HepG2 (cell line): ENCODE data around the gene SMIM44. TPM values are rescaled to one million over a fixed set of nuclear protein-coding genes. Genes with fewer than 3 reads are reported as not detected.

Experiments
- ATAC-seq: fragments of 200-7000 bp; cut with Tn5 transposase; 3 replicates; pipeline ENCODE4 v1.9.1; 2020; ENCODE audit warnings: mild to moderate bottlenecking, moderate library complexity
- BruUV-seq: library from RNA; stranded (reverse); fragments of 400-500 nt; replicated peaks from 2 replicates; lab custom pipeline; 2021; lab: Mats Ljungman, UMichigan
- CTCF ChIA-PET: fragments of 300-600 bp; formaldehyde crosslinking; extraction: SDS; loops from one replicate; lab custom pipeline; 2021; ENCODE audit warnings: low total read pairs, inconsistent platforms, low intra/inter-chr PET ratio; lab: Yijun Ruan, JAX
- POLR2A ChIA-PET: fragments of 350-600 bp; sonication (Branson Sonifier 250); formaldehyde crosslinking; loops from one replicate; lab custom pipeline; 2020; ENCODE audit warnings: antibody characterized with exemption, inconsistent platforms; lab: Yijun Ruan, JAX
- DNase-seq: peaks from one replicate; pipeline ENCODE4 v3.0.0-alpha.2; 2015; ENCODE audit warnings: low spot score
- FAIRE-seq: peaks from 3 replicates; lab custom pipeline; 2011; peaks lifted over from hg19 to GRCh38; lab: Jason Lieb, UNC
- H2AFZ ChIP-seq: one replicate; pipeline ENCODE4 v1.6.1; 2011; ENCODE audit warnings: low read length, inconsistent platforms
- H3K27ac ChIP-seq: fragments of 300-600 bp; 3 replicates; pipeline ENCODE4 v1.8.0; 2011; ENCODE audit warnings: mixed run types, mild to moderate bottlenecking, mixed read lengths, low read length, inconsistent platforms; ENCODE audit not compliant: insufficient read depth; ENCODE audit errors: extremely low read length
- H3K27me3 ChIP-seq, 2 experiments: fragments of 200-600 bp in 1 of 2; 2 replicates in 1 of 2; 3 replicates in 1 of 2; pipeline versions ENCODE4 v1.6.0 to v1.8.0; 2011; ENCODE audit warnings: low read length in 2 of 2, mild to moderate bottlenecking in 2 of 2, moderate library complexity in 2 of 2, inconsistent platforms in 1 of 2; ENCODE audit not compliant: insufficient read depth in 2 of 2, control insufficient read depth in 1 of 2
- H3K36me3 ChIP-seq, 2 experiments: fragments of 200-600 bp in 1 of 2; replicated peaks in 1 of 2; 2 replicates in 1 of 2; 3 replicates in 1 of 2; pipeline versions ENCODE4 v1.5.1 to v1.8.0; 2011; ENCODE audit warnings: low read length in 2 of 2, inconsistent platforms in 1 of 2; ENCODE audit not compliant: insufficient read depth in 2 of 2, control insufficient read depth in 1 of 2
- H3K4me1 ChIP-seq: 2 replicates; pipeline ENCODE4 v1.5.1; 2012; ENCODE audit warnings: low read length, inconsistent platforms; ENCODE audit not compliant: insufficient read depth
- H3K4me2 ChIP-seq: 2 replicates; pipeline ENCODE4 v1.6.0; 2011; ENCODE audit warnings: low read depth, low read length, inconsistent platforms
- H3K4me3 ChIP-seq, 3 experiments: fragments of 200-600 bp in 1 of 3; sonication (generic), shearing (Covaris generic) in 1 of 3; replicated peaks in 1 of 3; 2 replicates each; pipeline ENCODE4 v1.5.1; 2011 to 2016; ENCODE audit warnings: low read length in 3 of 3, inconsistent platforms in 2 of 3, low read depth in 2 of 3, mild to moderate bottlenecking in 2 of 3, control low read depth in 1 of 3, mixed read lengths in 1 of 3; ENCODE audit not compliant: insufficient read depth in 1 of 3
- H3K79me2 ChIP-seq: one replicate; pipeline ENCODE4 v1.6.1; 2011; ENCODE audit warnings: low read length, inconsistent platforms; ENCODE audit not compliant: insufficient read depth
- H3K9ac ChIP-seq: 2 replicates; pipeline ENCODE4 v1.6.0; 2011; ENCODE audit warnings: mild to moderate bottlenecking, low read depth, low read length, inconsistent platforms; ENCODE audit not compliant: insufficient read depth
- H3K9me3 ChIP-seq: 2 replicates; pipeline ENCODE4 v1.5.1; 2012; ENCODE audit warnings: mild to moderate bottlenecking, low read length
- H4K20me1 ChIP-seq: 2 replicates; pipeline ENCODE4 v1.6.0; 2011; ENCODE audit warnings: inconsistent platforms, mild to moderate bottlenecking, low read length, moderate library complexity; ENCODE audit not compliant: insufficient read depth
- FLYWCH1 ChIP-seq: sonication (generic); formaldehyde crosslinking; IDR thresholded peaks from 2 replicates; pipeline ENCODE4 v1.8.1; 2023; ENCODE audit warnings: mild to moderate bottlenecking, missing genetic modification reagents
- FOXA3 ChIP-seq: IDR thresholded peaks from 2 replicates; pipeline ENCODE4 v1.6.1; 2016; ENCODE audit warnings: missing genetic modification reagents, missing compliant biosample characterization
- IRF2 ChIP-seq: IDR thresholded peaks from 2 replicates; pipeline ENCODE4 v1.6.1; 2018; ENCODE audit warnings: missing genetic modification reagents, missing compliant biosample characterization
- KIAA2018 ChIP-seq: sonication (generic); formaldehyde crosslinking; IDR thresholded peaks from 2 replicates; pipeline ENCODE4 v1.5.0; 2020; ENCODE audit warnings: mild to moderate bottlenecking, missing genetic modification reagents, borderline replicate concordance
- MBNL3 ChIP-seq: fragments of 250-450 bp; sonication (Bioruptor Pico); conservative IDR thresholded peaks from 2 replicates; pipeline ENCODE4 v1.8.0; 2022; ENCODE audit warnings: mild to moderate bottlenecking, inconsistent platforms
- ZC3H4 ChIP-seq: sonication (generic); formaldehyde crosslinking; IDR thresholded peaks from 2 replicates; pipeline ENCODE4 v1.4.0; 2020; ENCODE audit warnings: missing genetic modification reagents, borderline replicate concordance
- ZKSCAN8 ChIP-seq: IDR thresholded peaks from 2 replicates; pipeline ENCODE4 v1.6.1; 2016; ENCODE audit warnings: borderline replicate concordance, missing genetic modification reagents, missing compliant biosample characterization
- ZNF17 ChIP-seq: sonication (generic); formaldehyde crosslinking; IDR thresholded peaks from 2 replicates; pipeline ENCODE4 v1.5.0; 2020; ENCODE audit warnings: mild to moderate bottlenecking, missing genetic modification reagents
- ZNF768 ChIP-seq: sonication (generic); formaldehyde crosslinking; IDR thresholded peaks from 2 replicates; pipeline ENCODE4 v1.4.0; 2020; ENCODE audit warnings: missing genetic modification reagents
- ZNF776 ChIP-seq: sonication (generic); formaldehyde crosslinking; IDR thresholded peaks from 2 replicates; pipeline ENCODE4 v1.4.0; 2020; ENCODE audit warnings: mild to moderate bottlenecking, missing genetic modification reagents
- WGBS: methylation state at CpG from one replicate; pipeline ENCODE4 v1.1.6; 2017; ENCODE audit warnings: low lambda C conversion rate; 5-methylcytosine and 5-hydroxymethylcytosine counted together
- in situ Hi-C: cut with HindIII; loops from 2 replicates; pipeline ENCODE4 v1.10.0; 2017; ENCODE audit warnings: low pct_unique_long_range_greater_than_20kb; ENCODE audit not compliant: extremely low pct_ligation_motif_present
- intact Hi-C: fragments of 100-400 bp; cut with micrococcal nuclease; formaldehyde crosslinking; loops from one replicate; pipeline ENCODE4 v1.10.0; 2022; ENCODE audit not compliant: unreplicated experiment
- polyA plus RNA-seq, 8 experiments: library from polyadenylated mRNA; depleted of rRNA in 3 of 8; stranded (reverse) in 7 of 8; unstranded in 1 of 8; fragments of >200 nt; fragmentation: Illumina TruSeq in 4 of 8; extraction: Trizol in 4 of 8; gene quantifications; 2 replicates each; pipeline versions ENCODE4 v1.2.1 to v1.2.3, GENCODE V29; 2011 to 2016; ENCODE audit warnings: low read depth in 4 of 8, missing spikeins in 1 of 8, mixed read lengths in 1 of 8; ENCODE audit not compliant: insufficient read depth in 1 of 8
- total RNA-seq, 5 experiments: library from RNA; depleted of rRNA; stranded (reverse); fragments of >200 nt; fragmentation: Illumina TruSeq; extraction: Trizol; gene quantifications; 2 replicates each; pipeline ENCODE4 v1.2.3, GENCODE V29; 2016; ENCODE audit warnings: low read depth in 1 of 5

The SMIM44 gene
- total and polyA plus RNA-seq, 2 of the 13 experiments (the other 11 are each of a cell fraction or from before 2014, with no cell fraction given) = not detected

GRCh38 chr19:3455960-3456601, 27.2 kb downstream of the SMIM44 start:
- Histone ChIP-seq H2AFZ (no peak overlapping the region), H3K79me2 (no peaks in the 10 kb centered on the region), H3K9ac (no peak overlapping the region), H3K36me3 (peaks cover 4 to 14% of the 10 kb centered on the region in 2 experiments; a peak in 3 of 5 replicates), H4K20me1 (0 out of 2 replicates have a peak, but pooled peaks cover 2% of the 10 kb centered on the region), H3K27me3 (no peaks in the 10 kb centered on the region), H3K27ac (no peak overlapping the region), H3K4me3 (no peak overlapping the region), H3K9me3 (no peaks in the 10 kb centered on the region), H3K4me1 (peaks cover 18% of the 10 kb centered on the region), H3K4me2 (no peak overlapping the region)
- DNase-seq (no peak), ATAC-seq (no peak), FAIRE-seq (no peak)
- POLR2A ChIA-PET = no interaction called here
- 90% methylated on average over 25 of the region's 37 CpGs for WGBS
- CTCF ChIA-PET = no interaction called here
- TF ChIP-seq ZNF768 (CRISPR knock-in tag) (peak; percentile 89), FLYWCH1 (no peak)
- BruUV-seq = no TSS peak
- intact Hi-C loops = no loop called here
- in situ Hi-C loops = no loop called here

- Histone ChIP-seq H3K27ac (no peak overlapping the region), H3K9ac (no peak overlapping the region), H4K20me1 (0 out of 2 replicates have a peak, but pooled peaks cover 2% of the 10 kb centered on the region), H3K4me1 (peaks cover 18% of the 10 kb centered on the region), H3K36me3 (peaks cover 4 to 18% of the 10 kb centered on the region in 2 experiments; a peak in 4 of 5 replicates), H3K79me2 (no peaks in the 10 kb centered on the region), H3K9me3 (no peaks in the 10 kb centered on the region), H3K27me3 (no peaks in the 10 kb centered on the region), H3K4me3 (no peak overlapping the region), H3K4me2 (no peak overlapping the region), H2AFZ (no peak overlapping the region)
- no peak for ATAC-seq
- POLR2A ChIA-PET = no interaction called here
- intact Hi-C loops (no loop called here), in situ Hi-C loops (no loop called here)
- DNase-seq = no peak
- BruUV-seq = no TSS peak
- FAIRE-seq = no peak
- no peak for TF ChIP-seq ZNF776 (CRISPR knock-in tag)
- TF ChIP-seq ZC3H4 = no peak
- no peak for TF ChIP-seq FOXA3
- TF ChIP-seq KIAA2018 = no peak
- TF ChIP-seq ZNF17 (CRISPR knock-in tag) = no peak
- peak; percentile 74; the same call in 1 of the 2 replicates for TF ChIP-seq ZKSCAN8 (CRISPR knock-in tag)
- no peak for TF ChIP-seq MBNL3 (CRISPR knock-in tag)
- TF ChIP-seq IRF2 (CRISPR knock-in tag) = no peak
- CTCF ChIA-PET = no interaction called here
- 97% methylated on average over 6 of the region's 7 CpGs for WGBS
Observed at GRCh38 chr19:3455393-3455955, 27.8 kb downstream of the SMIM44 start.
